ENCODE data around the gene MYO7A.

Gene MYO7A

GRCh38 chr11:77244277-77245027, 116.4 kb downstream of the MYO7A start:
- DNase-seq (ENCODE audit: low spot score) = no peak

GRCh38 chr11:77249427-77249826, 121.4 kb downstream of the MYO7A start:
- no peak for TF ChIP-seq CTCF (IDR thresholded peaks at IDR 0.05; ENCODE audit: extremely low read depth, missing control alignments)
- no peak for DNase-seq (ENCODE audit: low spot score)

More at GRCh38 chr11:77244277-77245027, 116.4 kb downstream of the MYO7A start:
- TF ChIP-seq CTCF (IDR thresholded peaks at IDR 0.05; ENCODE audit: extremely low read depth, missing control alignments) = no peak

- no peak for DNase-seq (ENCODE audit: low spot score)
Measured at GRCh38 chr11:77250881-77251640, 123.0 kb downstream of the MYO7A start.

GRCh38 chr11:77252555-77253270, 124.7 kb downstream of the MYO7A start:
- TF ChIP-seq CTCF (IDR thresholded peaks at IDR 0.05; ENCODE audit: extremely low read depth, missing control alignments) = no peak
- DNase-seq (ENCODE audit: low spot score) = no peak

More at GRCh38 chr11:77250881-77251640, 123.0 kb downstream of the MYO7A start:
- no peak for TF ChIP-seq CTCF (IDR thresholded peaks at IDR 0.05; ENCODE audit: extremely low read depth, missing control alignments)

- no peak for DNase-seq (ENCODE audit: low spot score)
- no peak for TF ChIP-seq CTCF (IDR thresholded peaks at IDR 0.05; ENCODE audit: extremely low read depth, missing control alignments)
Measured at GRCh38 chr11:77253690-77254089, 125.6 kb downstream of the MYO7A start.

- TF ChIP-seq CTCF (IDR thresholded peaks at IDR 0.05; ENCODE audit: extremely low read depth, missing control alignments) = no peak
- no peak for DNase-seq (ENCODE audit: low spot score)
Measured at GRCh38 chr11:77259641-77260040, 131.6 kb downstream of the MYO7A start.

- no peak for DNase-seq (ENCODE audit: low spot score)
- no peak for TF ChIP-seq CTCF (IDR thresholded peaks at IDR 0.05; ENCODE audit: extremely low read depth, missing control alignments)
Measured at GRCh38 chr11:77262803-77263202, 134.8 kb downstream of the MYO7A start.

Measured in GM20000 (cell line).